Pancreas (tissue), 10 donors: ENCODE measurements around the gene RNF38. TPM values are rescaled to one million over a fixed set of nuclear protein-coding genes. Genes with fewer than 3 reads are reported as not detected.

ENCODE experiments used
- ATAC-seq, 4 donors: fragments of 200-7000 bp; cut with Tn5 transposase; one replicate each; pipeline versions ENCODE4 v1.8.0 to v1.9.1; 2020; ENCODE audit warnings: mild to moderate bottlenecking in 4 of 4, moderate library complexity in 4 of 4
- DNase-seq, 6 donors: peaks; one replicate each; pipeline ENCODE4 v3.0.0-alpha.2; 2020
- FAIRE-seq: peaks from 2 replicates; lab custom pipeline; 2012; peaks lifted over from hg19 to GRCh38; lab: Jason Lieb, UNC
- H3K27ac ChIP-seq, 4 donors: fragments of 200-600 bp; sonication (generic); 1 replicate in 3 of 4; 2 replicates in 1 of 4; pipeline versions ENCODE4 v1.5.0 to v1.8.0; 2020
- H3K27me3 ChIP-seq, 4 donors: fragments of 200-600 bp; one replicate each; pipeline ENCODE4 v1.8.0; 2021
- H3K36me3 ChIP-seq, 3 donors: fragments of 200-600 bp; sonication (generic) in 1 of 3; one replicate each; pipeline versions ENCODE4 v1.5.0 to v1.8.0; 2020 to 2021
- H3K4me1 ChIP-seq, 3 donors: fragments of 200-600 bp; one replicate each; pipeline ENCODE4 v1.8.0; 2021
- H3K4me3 ChIP-seq, 4 donors: fragments of 200-600 bp; sonication (generic) in 2 of 4; one replicate each; pipeline versions ENCODE4 v1.5.0 to v1.8.0; 2020 to 2021
- H3K9me3 ChIP-seq, 4 donors: fragments of 200-600 bp; one replicate each; pipeline ENCODE4 v1.8.0; 2021
- CTCF ChIP-seq, 4 donors: fragments of 200-600 bp; sonication (generic) in 3 of 4; IDR thresholded peaks; one replicate each; pipeline versions ENCODE4 v1.5.0 to v1.8.0; 2021; ENCODE audit warnings: antibody characterized with exemption in 4 of 4
- WGBS, 2 donors: extraction: QIAGEN DNeasy Blood & Tissue Kit; methylation state at CpG; one replicate each; pipeline ENCODE4 v1.1.7; 2013; 5-methylcytosine and 5-hydroxymethylcytosine counted together
- intact Hi-C, 3 donors: fragments of 100-400 bp; cut with DNase I; formaldehyde crosslinking; loops; one replicate each; pipeline versions ENCODE4 v1.11.1 to v1.14.2; 2022
- polyA plus RNA-seq, 2 donors: library from polyadenylated mRNA; stranded (reverse); fragments of 200-250 nt; gene quantifications; one replicate each; pipeline ENCODE4 v1.2.3, GENCODE V29; 2013
- total RNA-seq, 6 donors: library from RNA; stranded (reverse); fragmentation: NEBNext Ultra II Directional in 4 of 6; extraction: Animal tissue kit (Norgen Biotek cat#: 25700) in 4 of 6; gene quantifications; one replicate each; pipeline versions ENCODE4 v1.2.1 to v1.2.4, GENCODE V29; 2021 to 2023
- donor health status: healthy with polysubstance abuse.
- donor health status: DM: no; HTN: no; CAD: no; lungs with moderate emphysema.
- donor health status: DM: no; HTN: no; CAD: no.
- donor health status: control.
- donor health status: control.
- donor health status: Bipolar disorder and iron deficiency.
- donor health status: DM: yes; HTN: yes; CAD: no.
- donor health status: DM: no; HTN: no; CAD: no.
- donor health status: DM: no; HTN: no; CAD: no.
- donor health status: DM: yes; HTN: yes; CAD: no.

Gene RNF38
- total and polyA plus RNA-seq, 8 donors: 4.4 to 39.4 (median 17.8) TPM

GRCh38 chr9:36407122-36407723 is 7.2 kb upstream of the RNF38 start:
- WGBS, 2 donors: 33 to 35% methylated on average over 4 of the region's 4 CpGs
- Histone ChIP-seq H3K36me3 (no peaks in the 10 kb centered on the region), H3K4me1 (peaks cover 0 to 7% (median 0%) of the 10 kb centered on the region in 3 donors), H3K27me3 (no peaks in the 10 kb centered on the region), H3K4me3 (no peak overlapping the region), H3K9me3 (no peaks in the 10 kb centered on the region), H3K27ac (peak overlapping the region in 1 of 4 donors; percentile 1)
- intact Hi-C loops: loop anchor here in 2 of 3 donors (2.0 to 10.0 kb wide), 4 partner anchors 44 to 150 kb away; no protein-coding TSS in a partner anchor
- ATAC-seq (peak; percentile 82 to 99 (median 98)), DNase-seq (peak in 3 of 6 donors; percentile 52 to 69 (median 53)), FAIRE-seq (peak; percentile 79)
- TF ChIP-seq CTCF (IDR thresholded peaks at IDR 0.05): peak; percentile 85 to 92 (median 87)

GRCh38 chr9:36402536-36402935 is 2.5 kb upstream of the RNF38 start:
- peaks cover 21 to 30% (median 22%) of the 10 kb centered on the region in 3 donors for H3K4me1 ChIP-seq
- H3K4me3 ChIP-seq: no peak overlapping the region
- H3K27ac ChIP-seq: no peak overlapping the region
- FAIRE-seq: no peak
- DNase-seq: no peak
- no peak for TF ChIP-seq CTCF (IDR thresholded peaks at IDR 0.05)
- 84 to 90% methylated on average over 3 of the region's 3 CpGs for WGBS, 2 donors
- ATAC-seq: no peak
- H3K36me3 ChIP-seq: no peaks in the 10 kb centered on the region
- no peaks in the 10 kb centered on the region for H3K27me3 ChIP-seq
- no peaks in the 10 kb centered on the region for H3K9me3 ChIP-seq
- intact Hi-C loops: loop anchor here in 1 of 3 donors (10.0 kb wide), 1 partner anchor 52 kb away; no protein-coding TSS in a partner anchor

- H3K27me3 ChIP-seq: no peaks in the 10 kb centered on the region
- no peaks in the 10 kb centered on the region for H3K36me3 ChIP-seq
- peak overlapping the region in 2 of 4 donors; percentile 81 to 86 for H3K4me3 ChIP-seq
- peak in 1 of 6 donors; percentile 35 for DNase-seq
- H3K9me3 ChIP-seq: no peaks in the 10 kb centered on the region
- H3K4me1 ChIP-seq: peaks cover 21 to 27% (median 22%) of the 10 kb centered on the region in 3 donors
- H3K27ac ChIP-seq: peak overlapping the region in 3 of 4 donors; percentile 34 to 95 (median 94)
- no peak for ATAC-seq
- 69 to 74% methylated on average over 3 of the region's 3 CpGs for WGBS, 2 donors
- intact Hi-C loops: loop anchor here in 1 of 3 donors (10.0 kb wide), 1 partner anchor 53 kb away; no protein-coding TSS in a partner anchor
- FAIRE-seq: no peak
- TF ChIP-seq CTCF (IDR thresholded peaks at IDR 0.05): no peak
Measured at GRCh38 chr9:36401897-36402480, 1.9 kb upstream of the RNF38 start.

- H3K27me3 ChIP-seq: no peaks in the 10 kb centered on the region
- peak overlapping the region; percentile 84 to 95 (median 94) for H3K27ac ChIP-seq
- intact Hi-C loops: loop anchor here in 1 of 3 donors (10.0 kb wide), 1 partner anchor 54 kb away; no protein-coding TSS in a partner anchor
- H3K4me1 ChIP-seq: peaks cover 21 to 27% (median 22%) of the 10 kb centered on the region in 3 donors
- H3K4me3 ChIP-seq: peak overlapping the region; percentile 62 to 89 (median 84)
- 0 to 1% methylated on average over 22 to 33 of the region's 33 CpGs for WGBS, 2 donors
- H3K36me3 ChIP-seq: no peaks in the 10 kb centered on the region
- no peak for TF ChIP-seq CTCF (IDR thresholded peaks at IDR 0.05)
- DNase-seq: peak in 1 of 6 donors; percentile 76
- FAIRE-seq: no peak
- H3K9me3 ChIP-seq: no peaks in the 10 kb centered on the region
- peak; percentile 79 to 92 (median 83) for ATAC-seq
Measured at GRCh38 chr9:36401164-36401740, 1.2 kb upstream of the RNF38 start.
